Motor neuron (in vitro differentiated cells): Measurements from ENCODE around the gene CATSPERD. TPM values are rescaled to one million over a fixed set of nuclear protein-coding genes. Genes with fewer than 3 reads are reported as not detected.
A peak's percentile ranks its signal among the peaks of the same experiment; 100 is the strongest.
"Not testable (repeated sequence)": the region's sequence is repeated elsewhere in the genome, so short reads cannot be mapped to it uniquely, and the experiment has no call there.

Experiments
- ATAC-seq, 8 experiments: fragments of 200-7000 bp; cut with Tn5 transposase; replicated peaks in 6 of 8; 2 replicates each; pipeline ENCODE4 v1.8.0; 2021; ENCODE audit warnings: mild to moderate bottlenecking in 8 of 8, moderate library complexity in 8 of 8
- H3K27ac ChIP-seq, 2 donors: fragments of 250-450 bp; sonication (Bioruptor Pico); 2 replicates each; pipeline ENCODE4 v1.9.0; 2021; ENCODE audit warnings: antibody characterized with exemption in 2 of 2, mild to moderate bottlenecking in 2 of 2, moderate library complexity in 1 of 2
- H3K4me1 ChIP-seq, 2 donors: fragments of 250-450 bp; sonication (Bioruptor Pico); replicated peaks in 1 of 2; 2 replicates each; pipeline ENCODE4 v1.6.1; 2021; ENCODE audit warnings: antibody characterized with exemption in 2 of 2, mild to moderate bottlenecking in 2 of 2, moderate library complexity in 1 of 2
- H3K4me3 ChIP-seq, 5 donors: fragments of 250-450 bp; sonication (Bioruptor Pico); 2 replicates each; pipeline ENCODE4 v1.9.0; 2021; ENCODE audit warnings: antibody characterized with exemption in 5 of 5, mild to moderate bottlenecking in 5 of 5, moderate library complexity in 4 of 5
- WGBS, 10 experiments: fragments of 450-650 bp; shearing (Covaris generic); methylation state at CpG; one replicate each; pipeline ENCODE4 v1.0.0; 2022; 5-methylcytosine and 5-hydroxymethylcytosine counted together
- in situ Hi-C, 9 experiments: fragments of 400-800 bp; cut with MboI; loops; one replicate each; pipeline ENCODE4 v1.15.0; 2021; ENCODE audit warnings: low sequenced_read_pairs in 9 of 9, low pct_unique_long_range_greater_than_20kb in 2 of 9; ENCODE audit not compliant: unreplicated experiment in 9 of 9
- total RNA-seq, 8 experiments: library from RNA; unstranded; fragments of 300-600 nt; gene quantifications; 2 replicates each; pipeline versions ENCODE4 v1.2.3 to v1.2.4, GENCODE V29; 2022

The CATSPERD gene
- total RNA-seq, 8 experiments from 2014 or later = 0.05 TPM; not detected in 7

- WGBS, 10 experiments = 80 to 100% (median 93%) methylated on average over 1 to 5 of the region's 13 CpGs; no CpG with 5 or more reads in 3 of the 10 experiments
- in situ Hi-C loops, ATAC-seq, H3K27ac ChIP-seq, H3K4me3 ChIP-seq: not testable (repeated sequence)
- peaks cover 5 to 15% of the 10 kb centered on the region in 2 donors for H3K4me1 ChIP-seq
Observed at GRCh38 chr19:5688262-5688881, 32.1 kb upstream of the CATSPERD start.

DNA sequence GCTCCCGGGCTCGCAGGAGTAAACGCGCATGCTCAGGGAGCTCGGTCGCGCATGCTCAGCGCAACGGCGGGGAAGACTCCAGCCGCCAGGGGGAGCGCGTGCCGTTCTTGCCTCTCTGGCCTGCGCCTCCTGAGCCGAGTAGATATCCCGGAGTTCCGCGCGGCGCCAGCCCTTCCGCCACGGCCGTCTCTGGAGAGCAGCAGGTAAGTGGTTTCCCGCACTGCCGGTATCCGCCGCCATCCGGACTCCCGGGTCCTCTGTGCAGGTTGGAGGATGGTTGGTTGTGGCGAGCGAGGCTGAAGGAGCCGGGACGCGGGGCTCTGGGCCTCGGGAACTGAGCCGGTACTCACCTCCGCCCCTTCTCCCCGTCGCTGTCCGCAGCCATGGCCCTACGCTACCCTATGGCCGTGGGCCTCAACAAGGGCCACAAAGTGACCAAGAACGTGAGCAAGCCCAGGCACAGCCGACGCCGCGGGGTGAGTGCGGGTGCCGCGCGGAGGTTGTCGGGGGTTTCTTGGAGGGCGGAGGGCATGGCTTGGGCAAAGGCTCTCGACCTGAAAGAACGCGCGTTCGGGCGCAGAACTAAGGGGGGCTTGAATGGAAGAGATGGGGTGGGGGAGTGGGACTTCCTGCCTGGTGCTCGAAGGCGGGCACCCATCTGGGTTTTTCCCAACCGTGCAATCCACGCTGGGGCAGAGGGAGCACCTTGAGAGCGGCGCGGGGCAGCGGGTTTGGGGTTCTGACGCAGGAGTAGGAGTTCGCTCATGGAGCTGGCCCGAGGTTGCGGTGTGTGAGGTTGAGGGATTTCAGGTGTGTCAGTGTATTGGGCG, 30.1 kb upstream of the CATSPERD start, which contains the start of gene RPL36:
Gene RPL36, plus strand, starts transcription at position 171 of the 830 bp plus-strand sequence. Its CDS starts 213 bp downstream, at position 384.
- peak; percentile 21 to 66 (median 58) for ATAC-seq
- Histone ChIP-seq H3K4me3 (peak within 1 kb of the TSS; percentile 48 to 81 (median 66)), H3K27ac (peak within 1 kb of the TSS; percentile 71 to 88), H3K4me1 (peaks cover 5 to 15% of the 10 kb centered on the region in 2 donors)
- WGBS, 10 experiments = 0 to 8% (median 0%) methylated on average over 1 to 14 of the region's 73 CpGs; no CpG with 5 or more reads in 5 of the 10 experiments
- in situ Hi-C loops = no loop called here

DNA sequence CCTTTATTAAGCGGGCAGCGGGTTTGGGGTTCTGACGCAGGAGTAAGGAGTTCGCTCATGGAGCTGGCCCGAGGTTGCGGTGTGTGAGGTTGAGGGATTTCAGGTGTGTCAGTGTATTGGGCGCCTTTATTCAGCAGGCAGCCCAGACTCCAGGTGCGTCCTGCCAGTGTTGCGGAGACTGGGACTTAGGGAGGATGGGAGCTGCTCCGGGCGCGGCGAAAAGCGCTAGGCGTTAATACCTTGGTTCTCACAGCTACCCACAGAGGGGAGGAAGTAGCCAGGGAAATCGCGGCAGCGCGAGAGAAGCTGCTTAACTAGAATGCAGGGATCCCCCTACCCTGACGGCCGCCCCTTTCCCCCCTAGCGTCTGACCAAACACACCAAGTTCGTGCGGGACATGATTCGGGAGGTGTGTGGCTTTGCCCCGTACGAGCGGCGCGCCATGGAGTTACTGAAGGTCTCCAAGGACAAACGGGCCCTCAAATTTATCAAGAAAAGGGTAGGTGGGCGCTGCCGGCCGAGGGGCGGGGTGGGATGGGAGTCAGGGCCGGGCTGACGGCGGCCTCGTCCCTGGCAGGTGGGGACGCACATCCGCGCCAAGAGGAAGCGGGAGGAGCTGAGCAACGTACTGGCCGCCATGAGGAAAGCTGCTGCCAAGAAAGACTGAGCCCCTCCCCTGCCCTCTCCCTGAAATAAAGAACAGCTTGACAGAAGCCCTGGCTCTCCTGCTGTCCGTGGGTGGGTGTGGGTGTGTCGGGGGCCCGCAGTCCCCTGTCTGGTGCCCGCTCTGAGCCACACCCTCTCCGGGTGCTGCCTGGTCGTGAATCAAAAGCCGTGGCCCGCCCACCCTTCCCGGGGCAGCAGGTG, 29.2 kb upstream of the CATSPERD start:
- Histone ChIP-seq H3K27ac (peak overlapping the region; percentile 52 to 71), H3K4me1 (peaks cover 5 to 14% of the 10 kb centered on the region in 2 donors), H3K4me3 (peak overlapping the region; percentile 48 to 81 (median 66))
- ATAC-seq = peak in 7 of 8 experiments; percentile 1 to 7 (median 2)
- 0 to 30% (median 3%) methylated on average over 1 to 5 of the region's 54 CpGs; no CpG with 5 or more reads in 5 of the 10 experiments for WGBS, 10 experiments
- in situ Hi-C loops = no loop called here

DNA sequence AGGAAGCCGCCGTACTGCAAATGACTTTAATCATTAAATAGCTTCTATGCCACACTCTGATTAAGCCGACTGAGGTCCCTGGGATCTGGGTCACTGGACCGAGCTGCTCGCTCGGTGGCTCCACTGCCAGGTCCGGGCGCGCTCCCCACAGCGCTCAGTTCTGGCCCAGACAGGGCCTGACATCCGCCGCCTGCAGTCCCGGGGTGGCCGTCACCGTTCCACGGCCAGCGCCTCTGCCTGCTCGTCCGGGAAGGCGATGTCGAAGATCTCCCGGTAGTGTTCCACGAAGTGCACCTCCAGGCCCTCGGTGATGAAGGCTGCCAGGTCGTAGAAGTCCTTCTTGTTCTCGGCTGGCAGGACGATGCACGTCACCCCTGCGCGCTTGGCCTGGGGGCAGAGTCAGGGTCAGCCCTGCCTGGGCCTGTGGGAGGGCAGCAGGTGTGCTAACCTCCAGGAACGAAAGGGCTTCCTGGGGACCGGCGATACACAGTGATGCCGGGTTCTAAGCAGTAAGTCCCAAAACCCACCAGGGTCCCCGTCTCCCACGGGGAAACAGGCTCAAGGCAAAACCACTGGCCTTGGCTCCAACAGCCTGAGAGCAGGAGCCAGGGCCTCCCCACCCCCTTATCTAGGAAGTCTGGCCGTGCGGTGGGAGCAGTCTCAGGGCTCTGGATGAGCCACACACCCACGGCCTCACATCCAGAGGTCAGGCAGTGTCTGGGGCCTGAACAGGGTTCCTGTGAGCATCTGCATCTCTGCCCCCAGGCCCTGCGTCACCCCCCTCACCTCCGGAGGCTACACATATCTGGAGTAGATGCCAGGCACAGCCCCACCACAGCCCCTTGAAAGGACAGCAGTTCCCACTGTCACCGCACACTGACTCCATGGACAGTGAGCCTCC, 28.4 kb upstream of the CATSPERD start:
- WGBS, 10 experiments = 7 to 100% (median 80%) methylated on average over 1 to 15 of the region's 42 CpGs; no CpG with 5 or more reads in 4 of the 10 experiments
- in situ Hi-C loops = no loop called here
- peak in 1 of 8 experiments; percentile 0 for ATAC-seq
- Histone ChIP-seq H3K4me3 (peak overlapping the region; percentile 48 to 81 (median 66)), H3K4me1 (peaks cover 5 to 11% of the 10 kb centered on the region in 2 donors), H3K27ac (peak overlapping the region in 1 of 2 donors; percentile 52)

DNA sequence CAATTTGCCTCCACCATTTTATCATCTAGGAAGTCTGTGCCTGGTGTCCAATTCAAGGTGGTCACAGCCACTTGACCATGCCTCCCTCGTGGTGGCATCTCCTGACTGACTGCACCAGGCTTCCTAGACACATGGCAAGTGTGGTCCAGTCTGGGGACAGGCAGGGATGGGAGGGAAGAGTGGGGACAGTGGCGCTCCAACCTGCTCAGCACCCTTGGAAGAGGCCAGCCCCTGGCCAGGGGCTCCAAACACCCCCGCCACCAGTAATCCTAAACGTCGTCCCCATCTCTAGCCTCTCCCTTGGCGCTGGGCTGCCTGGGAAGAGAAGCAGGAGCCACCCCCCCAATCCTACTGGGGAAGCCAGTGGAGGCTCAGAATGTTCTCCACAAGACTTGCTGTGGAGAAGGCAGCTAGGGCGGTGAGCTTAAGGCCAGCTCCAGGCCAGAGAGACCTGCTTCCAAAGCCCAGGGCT, 27.7 kb upstream of the CATSPERD start:
- no peak overlapping the region for H3K4me3 ChIP-seq
- ATAC-seq = peak in 1 of 8 experiments; percentile 0
- no peak overlapping the region for H3K27ac ChIP-seq
- 100% methylated on average over 1 of the region's 7 CpGs; no CpG with 5 or more reads in 9 of the 10 experiments for WGBS, 10 experiments
- H3K4me1 ChIP-seq = peaks cover 5 to 11% of the 10 kb centered on the region in 2 donors
- in situ Hi-C loops = no loop called here

DNA sequence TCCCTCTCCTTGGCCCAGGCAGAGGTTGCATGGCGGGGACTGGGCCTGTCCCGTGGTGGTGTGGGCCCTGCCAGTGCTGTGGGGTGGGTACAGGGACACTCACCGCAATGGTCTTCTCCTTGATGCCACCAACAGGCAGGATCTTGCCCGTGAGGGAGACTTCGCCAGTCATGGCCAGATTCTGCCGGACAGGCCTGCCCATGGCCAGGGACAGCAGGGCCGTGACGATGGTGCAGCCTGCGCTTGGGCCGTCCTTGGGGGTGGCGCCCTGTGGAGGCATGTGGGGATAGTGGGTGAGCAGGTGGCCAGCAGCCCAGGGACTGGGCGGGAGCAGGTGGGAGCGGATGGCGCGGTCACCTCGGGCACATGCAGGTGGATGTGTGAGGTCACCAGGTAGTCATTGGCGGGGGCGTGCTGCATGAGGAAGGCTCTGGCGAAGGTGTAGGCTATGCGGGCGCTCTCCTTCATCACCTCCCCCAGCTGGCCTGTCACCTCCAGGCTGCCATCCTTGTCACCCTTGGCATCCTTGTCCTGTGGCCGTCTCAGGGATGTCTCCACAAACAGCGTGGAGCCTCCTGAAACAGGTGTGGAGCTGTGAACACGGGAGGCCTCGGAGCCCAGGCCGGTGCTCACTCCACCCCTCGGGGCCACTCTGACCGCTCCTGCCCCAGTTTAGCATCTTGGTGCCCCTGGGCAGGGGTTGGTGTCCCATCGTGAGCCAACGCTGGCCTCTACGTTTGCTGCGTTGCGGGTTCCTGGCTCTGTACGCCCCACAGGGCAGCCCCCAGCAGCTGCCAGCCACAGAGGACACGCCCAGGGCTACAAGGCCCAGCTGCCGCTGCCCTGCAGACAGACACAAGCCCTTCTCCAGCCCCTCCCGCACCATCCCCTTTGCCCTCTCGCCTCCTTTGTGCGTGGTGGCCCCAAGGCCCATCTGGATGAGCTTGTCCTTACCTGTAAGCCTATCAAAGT, 27.0 kb upstream of the CATSPERD start:
- in situ Hi-C loops = no loop called here
- peak in 2 of 8 experiments; percentile 1 for ATAC-seq

GRCh38 chr19:5694167-5694955, 26.1 kb upstream of the CATSPERD start:
- whole genome bisulfite sequencing, 10 experiments = 100% methylated on average over 6 of the region's 45 CpGs; no CpG with 5 or more reads in 9 of the 10 experiments
- H3K4me1 ChIP-seq = peaks cover 5 to 11% of the 10 kb centered on the region in 2 donors
- no peak for ATAC-seq
- in situ Hi-C loops = no loop called here
- H3K4me3 ChIP-seq = no peak overlapping the region
- H3K27ac ChIP-seq = no peak overlapping the region

More for the DNA sequence above, 27.0 kb upstream of the CATSPERD start:
- H3K4me1 ChIP-seq = peaks cover 5 to 11% of the 10 kb centered on the region in 2 donors
- H3K27ac ChIP-seq = no peak overlapping the region
- no peak overlapping the region for H3K4me3 ChIP-seq
- WGBS, 10 experiments = 73 to 100% (median 100%) methylated on average over 1 to 4 of the region's 39 CpGs; no CpG with 5 or more reads in 4 of the 10 experiments

GRCh38 chr19:5694956-5695648, 25.3 kb upstream of the CATSPERD start:
- no peak overlapping the region for H3K4me3 ChIP-seq
- WGBS, 10 experiments = 100% methylated on average over 1 to 2 of the region's 8 CpGs; no CpG with 5 or more reads in 7 of the 10 experiments
- in situ Hi-C loops = no loop called here
- peaks cover 5 to 11% of the 10 kb centered on the region in 2 donors for H3K4me1 ChIP-seq
- ATAC-seq = no peak
- no peak overlapping the region for H3K27ac ChIP-seq

DNA sequence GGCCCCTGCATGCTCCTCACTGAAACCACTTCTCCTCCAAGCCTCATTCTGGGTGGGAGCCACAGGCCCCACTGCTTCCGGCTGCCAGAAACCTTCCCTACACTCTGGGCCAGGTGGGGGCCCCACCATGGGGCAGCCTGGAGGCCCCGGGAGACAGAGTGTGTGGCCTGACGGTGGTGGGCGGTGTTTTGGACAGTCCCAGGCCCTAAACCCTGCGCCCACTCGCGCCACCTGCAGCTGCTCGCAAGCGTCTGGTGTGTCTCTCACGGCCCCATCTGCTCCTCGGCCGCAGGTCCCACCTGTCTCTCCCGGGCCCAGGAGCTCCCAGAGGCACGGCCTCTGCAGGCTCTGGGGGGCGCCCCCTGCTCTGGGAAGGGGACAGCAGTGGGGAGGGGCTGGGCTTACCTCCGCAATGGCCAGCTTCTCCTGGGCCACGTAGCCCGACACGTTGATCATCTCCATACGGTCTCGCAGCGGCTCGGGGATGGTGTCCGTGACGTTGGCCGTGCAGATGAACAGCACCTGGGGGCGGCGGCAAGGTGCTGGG, 24.7 kb upstream of the CATSPERD start:
- WGBS, 10 experiments = 80 to 84% methylated on average over 3 to 8 of the region's 28 CpGs; no CpG with 5 or more reads in 8 of the 10 experiments
- H3K27ac ChIP-seq = no peak overlapping the region
- ATAC-seq = peak in 1 of 8 experiments; percentile 0
- peaks cover 5 to 11% of the 10 kb centered on the region in 2 donors for H3K4me1 ChIP-seq
- H3K4me3 ChIP-seq = no peak overlapping the region
- in situ Hi-C loops = no loop called here
